ENCODE results near the gene MRPS14.

- TF ChIP-seq, protein P1, sequence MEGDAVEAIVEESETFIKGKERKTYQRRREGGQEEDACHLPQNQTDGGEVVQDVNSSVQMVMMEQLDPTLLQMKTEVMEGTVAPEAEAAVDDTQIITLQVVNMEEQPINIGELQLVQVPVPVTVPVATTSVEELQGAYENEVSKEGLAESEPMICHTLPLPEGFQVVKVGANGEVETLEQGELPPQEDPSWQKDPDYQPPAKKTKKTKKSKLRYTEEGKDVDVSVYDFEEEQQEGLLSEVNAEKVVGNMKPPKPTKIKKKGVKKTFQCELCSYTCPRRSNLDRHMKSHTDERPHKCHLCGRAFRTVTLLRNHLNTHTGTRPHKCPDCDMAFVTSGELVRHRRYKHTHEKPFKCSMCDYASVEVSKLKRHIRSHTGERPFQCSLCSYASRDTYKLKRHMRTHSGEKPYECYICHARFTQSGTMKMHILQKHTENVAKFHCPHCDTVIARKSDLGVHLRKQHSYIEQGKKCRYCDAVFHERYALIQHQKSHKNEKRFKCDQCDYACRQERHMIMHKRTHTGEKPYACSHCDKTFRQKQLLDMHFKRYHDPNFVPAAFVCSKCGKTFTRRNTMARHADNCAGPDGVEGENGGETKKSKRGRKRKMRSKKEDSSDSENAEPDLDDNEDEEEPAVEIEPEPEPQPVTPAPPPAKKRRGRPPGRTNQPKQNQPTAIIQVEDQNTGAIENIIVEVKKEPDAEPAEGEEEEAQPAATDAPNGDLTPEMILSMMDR (IDR thresholded peaks at IDR 0.05): no peak
- TF ChIP-seq POLR2AphosphoS5 (IDR thresholded peaks at IDR 0.05; ENCODE audit: low read depth, low read length) (no peak), REST (IDR thresholded peaks at IDR 0.05; ENCODE audit: low read depth, low read length) (no peak), PBX3 (IDR thresholded peaks at IDR 0.05) (no peak), MAX (IDR thresholded peaks at IDR 0.05; ENCODE audit: low read depth) (no peak), SMC3 (IDR thresholded peaks at IDR 0.05; ENCODE audit: low read depth, low read length) (no peak), GABPA (IDR thresholded peaks at IDR 0.05; ENCODE audit: low read depth) (no peak), CHD2 (IDR thresholded peaks at IDR 0.05; ENCODE audit: low read length, partially characterized antibody) (no peak), JUND (IDR thresholded peaks at IDR 0.05) (no peak), EZH2phosphoT487 (IDR thresholded peaks at IDR 0.05; ENCODE audit: borderline replicate concordance, low read depth) (no peak), MXI1 (IDR thresholded peaks at IDR 0.05; ENCODE audit: low read depth, low read length) (no peak), TCF12 (IDR thresholded peaks at IDR 0.05) (no peak), USF1 (IDR thresholded peaks at IDR 0.05; ENCODE audit: borderline replicate concordance, low read depth) (no peak)
Observed at GRCh38 chr1:175045097-175045496, 21.9 kb upstream of the MRPS14 start.
